HepG2 (cell line): ENCODE results near the gene PRM3. TPM values are rescaled to one million over a fixed set of nuclear protein-coding genes. Genes with fewer than 3 reads are reported as not detected.
A peak's percentile ranks its signal among the peaks of the same experiment; 100 is the strongest.

Experiments
- DMTF1 ChIP-seq: sonication (generic); formaldehyde crosslinking; IDR thresholded peaks from 2 replicates; pipeline ENCODE4 v1.4.0; 2020; ENCODE audit warnings: mild to moderate bottlenecking, missing genetic modification reagents
- HDAC6 ChIP-seq: fragments of 200-600 bp; sonication (generic); IDR thresholded peaks from 2 replicates; pipeline ENCODE4 v1.7.0; 2017; ENCODE audit warnings: mild to moderate bottlenecking, antibody characterized with exemption, low read length, low read depth
- KLF13 ChIP-seq: sonication (generic); formaldehyde crosslinking; IDR thresholded peaks from 2 replicates; pipeline ENCODE4 v1.4.0; 2020; ENCODE audit warnings: mild to moderate bottlenecking, missing genetic modification reagents
- MLX ChIP-seq: IDR thresholded peaks from 2 replicates; pipeline ENCODE4 v1.6.1; 2016
- PCBP1 ChIP-seq: fragments of 200-400 bp; formaldehyde crosslinking; IDR thresholded peaks from 2 replicates; pipeline ENCODE4 v1.6.1; 2017; ENCODE audit warnings: mild to moderate bottlenecking, low read depth, low read length, borderline replicate concordance
- PRDM4 ChIP-seq: sonication (generic); formaldehyde crosslinking; IDR thresholded peaks from 2 replicates; pipeline ENCODE4 v1.9.0; 2021; ENCODE audit warnings: missing genetic modification reagents, borderline replicate concordance
- RNF2 ChIP-seq: fragments of 450-650 bp; conservative IDR thresholded peaks from 2 replicates; pipeline ENCODE4 v1.6.1; 2016; ENCODE audit warnings: low read depth
- SRSF4 ChIP-seq: fragments of 200-400 bp; formaldehyde crosslinking; IDR thresholded peaks from one replicate; pipeline ENCODE4 v1.6.1; 2018; ENCODE audit warnings: mild to moderate bottlenecking, low read depth, low read length, moderate library complexity; ENCODE audit not compliant: poor library complexity, severe bottlenecking
- TEAD3 ChIP-seq: optimal IDR thresholded peaks from 2 replicates; pipeline ENCODE3; 2016; ENCODE audit warnings: borderline replicate concordance
- TMF1 ChIP-seq: sonication (generic); formaldehyde crosslinking; IDR thresholded peaks from 2 replicates; pipeline ENCODE4 v1.8.1; 2022; ENCODE audit warnings: low read depth, missing genetic modification reagents
- ZEB1 ChIP-seq: IDR thresholded peaks from 2 replicates; pipeline ENCODE4 v1.6.1; 2012; ENCODE audit warnings: mild to moderate bottlenecking, low read depth, inconsistent platforms; ENCODE audit not compliant: insufficient replicate concordance
- ZNF10 ChIP-seq: sonication (generic); formaldehyde crosslinking; IDR thresholded peaks from 2 replicates; pipeline ENCODE4 v1.4.0; 2020; ENCODE audit warnings: mild to moderate bottlenecking, low read depth, missing genetic modification reagents, borderline replicate concordance
- ZNF468 ChIP-seq: sonication (generic); formaldehyde crosslinking; IDR thresholded peaks from 2 replicates; pipeline ENCODE4 v1.8.0; 2022; ENCODE audit warnings: mild to moderate bottlenecking, moderate library complexity, missing genetic modification reagents
- ZNF512B ChIP-seq: sonication (generic); formaldehyde crosslinking; IDR thresholded peaks from 2 replicates; pipeline ENCODE4 v1.5.1; 2020; ENCODE audit warnings: missing genetic modification reagents, mild to moderate bottlenecking, borderline replicate concordance
- ZNF530 ChIP-seq: sonication (generic); formaldehyde crosslinking; IDR thresholded peaks from 2 replicates; pipeline ENCODE4 v1.5.0; 2020; ENCODE audit warnings: low read depth, mild to moderate bottlenecking, missing genetic modification reagents
- ZNF572 ChIP-seq: sonication (generic); formaldehyde crosslinking; IDR thresholded peaks from 2 replicates; pipeline ENCODE4 v1.5.1; 2020; ENCODE audit warnings: mild to moderate bottlenecking, missing genetic modification reagents
- ZNF710 ChIP-seq: sonication (generic); formaldehyde crosslinking; IDR thresholded peaks from 2 replicates; pipeline ENCODE4 v1.5.0; 2020; ENCODE audit warnings: mild to moderate bottlenecking, missing genetic modification reagents, borderline replicate concordance
- polyA plus RNA-seq, 8 experiments: library from polyadenylated mRNA; depleted of rRNA in 3 of 8; stranded (reverse) in 7 of 8; unstranded in 1 of 8; fragments of >200 nt; fragmentation: Illumina TruSeq in 4 of 8; extraction: Trizol in 4 of 8; gene quantifications; 2 replicates each; pipeline versions ENCODE4 v1.2.1 to v1.2.3, GENCODE V29; 2011 to 2016; ENCODE audit warnings: low read depth in 4 of 8, missing spikeins in 1 of 8, mixed read lengths in 1 of 8; ENCODE audit not compliant: insufficient read depth in 1 of 8
- total RNA-seq, 5 experiments: library from RNA; depleted of rRNA; stranded (reverse); fragments of >200 nt; fragmentation: Illumina TruSeq; extraction: Trizol; gene quantifications; 2 replicates each; pipeline ENCODE4 v1.2.3, GENCODE V29; 2016; ENCODE audit warnings: low read depth in 1 of 5

PRM3 gene
- total and polyA plus RNA-seq, 2 of the 13 experiments (the other 11 are each of a cell fraction or from before 2014, with no cell fraction given) = not detected

- no peak for TF ChIP-seq ZNF512B (CRISPR knock-in tag)
- TF ChIP-seq ZNF468 (CRISPR knock-in tag) = no peak
- no peak for TF ChIP-seq TEAD3 (CRISPR knock-in tag)
- TF ChIP-seq HDAC6 = no peak
- no peak for TF ChIP-seq ZNF572 (CRISPR knock-in tag)
- no peak for TF ChIP-seq PRDM4
- TF ChIP-seq SRSF4 = no peak
- TF ChIP-seq ZNF10 = no peak
- no peak for TF ChIP-seq ZNF530 (CRISPR knock-in tag)
- peak; percentile 88 for TF ChIP-seq TMF1
- TF ChIP-seq ZEB1 = no peak
- TF ChIP-seq ZNF710 (CRISPR knock-in tag) = no peak; the same call in 1 of the 2 replicates
- TF ChIP-seq DMTF1 (CRISPR knock-in tag) = no peak
- no peak for TF ChIP-seq PCBP1
- no peak for TF ChIP-seq KLF13 (CRISPR knock-in tag)
- TF ChIP-seq MLX (CRISPR knock-in tag) = no peak
- TF ChIP-seq RNF2 = no peak
Observed at GRCh38 chr16:11278681-11279628, 5.5 kb upstream of the PRM3 start (continued).
